HEK293T (cell line): ENCODE results near the gene MIEF2.

Experiments used
- ARNT ChIP-seq: fragments of 450-650 bp; IDR thresholded peaks from 2 replicates; pipeline ENCODE4 v1.6.1; 2017; ENCODE audit warnings: mild to moderate bottlenecking
- BHLHE40 ChIP-seq: fragments of 450-650 bp; IDR thresholded peaks from 2 replicates; pipeline ENCODE4 v1.6.1; 2016; ENCODE audit warnings: mild to moderate bottlenecking, moderate library complexity, borderline replicate concordance
- CTBP1 ChIP-seq: fragments of 450-650 bp; IDR thresholded peaks from 2 replicates; pipeline ENCODE4 v1.6.1; 2016; ENCODE audit warnings: borderline replicate concordance
- FOXA1 ChIP-seq: fragments of 450-650 bp; IDR thresholded peaks from 2 replicates; pipeline ENCODE4 v1.6.1; 2016; ENCODE audit warnings: mild to moderate bottlenecking
- FOXK2 ChIP-seq: fragments of 450-650 bp; IDR thresholded peaks from 2 replicates; pipeline ENCODE4 v1.6.1; 2016; ENCODE audit warnings: mild to moderate bottlenecking
- FOXM1 ChIP-seq: fragments of 450-650 bp; IDR thresholded peaks from 2 replicates; pipeline ENCODE4 v1.6.1; 2017; ENCODE audit warnings: mild to moderate bottlenecking, borderline replicate concordance
- HDGF ChIP-seq: fragments of 450-650 bp; IDR thresholded peaks from 2 replicates; pipeline ENCODE4 v1.6.1; 2017; ENCODE audit warnings: antibody characterized with exemption, borderline replicate concordance
- L3MBTL2 ChIP-seq: fragments of 450-650 bp; conservative IDR thresholded peaks from 2 replicates; pipeline ENCODE4 v1.6.1; 2016; ENCODE audit warnings: mild to moderate bottlenecking
- PKNOX1 ChIP-seq: fragments of 450-650 bp; IDR thresholded peaks from 2 replicates; pipeline ENCODE4 v1.6.1; 2016
- SP1 ChIP-seq: fragments of 450-650 bp; IDR thresholded peaks from 2 replicates; pipeline ENCODE4 v1.6.1; 2017
- SUZ12 ChIP-seq: fragments of 450-650 bp; IDR thresholded peaks from 2 replicates; pipeline ENCODE4 v1.6.1; 2016; ENCODE audit warnings: mild to moderate bottlenecking
- TARDBP ChIP-seq: fragments of 450-650 bp; IDR thresholded peaks from 2 replicates; pipeline ENCODE4 v1.6.1; 2016
- ZNF384 ChIP-seq: fragments of 450-650 bp; IDR thresholded peaks from 2 replicates; pipeline ENCODE4 v1.6.1; 2016

DNA sequence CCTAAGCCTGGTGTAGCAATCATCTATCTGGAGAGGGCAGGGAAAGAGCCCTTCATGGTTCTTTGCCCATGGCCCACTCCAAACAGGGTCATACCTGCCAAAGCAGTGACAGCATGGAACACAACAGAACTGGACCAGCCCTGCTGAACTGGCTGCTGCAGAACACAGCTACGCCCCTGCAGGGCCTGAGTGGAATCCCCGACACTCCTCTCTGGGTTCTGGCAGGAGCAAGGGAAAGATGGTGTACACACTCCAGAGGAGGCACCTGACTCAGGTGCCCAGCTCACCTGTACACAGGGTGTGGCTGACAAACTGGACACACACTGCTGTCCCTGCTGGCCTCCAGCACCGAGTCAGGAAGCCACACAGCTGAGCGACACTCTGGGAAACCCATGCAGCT lies 19.8 kb downstream of the MIEF2 start:
- TF ChIP-seq ARNT (no peak), FOXM1 (no peak), TARDBP (no peak), SP1 (no peak), BHLHE40 (no peak), CTBP1 (no peak), ZNF384 (no peak), L3MBTL2 (no peak), HDGF (no peak), PKNOX1 (no peak), SUZ12 (no peak), FOXA1 (no peak), FOXK2 (no peak)
